CD8-positive, alpha-beta memory T cell (primary cell): ENCODE results near the gene HMGCR. TPM values are rescaled to one million over a fixed set of nuclear protein-coding genes. Genes with fewer than 3 reads are reported as not detected.

Experiments
- CTCF ChIA-PET: fragments of 350-600 bp; sonication (Branson Sonifier 250); formaldehyde crosslinking; loops from one replicate; lab custom pipeline; 2021; ENCODE audit warnings: antibody characterized with exemption; lab: Charles Lee
- POLR2A ChIA-PET: fragments of 350-600 bp; sonication (Branson Sonifier 250); formaldehyde crosslinking; loops from one replicate; lab custom pipeline; 2021; ENCODE audit warnings: antibody characterized with exemption; lab: Charles Lee
- DNase-seq, 5 donors: peaks; one replicate each; pipeline versions ENCODE4 v3.0.0 to v3.0.0-alpha.2; 2020 to 2022; ENCODE audit warnings: mixed read lengths in 1 of 5
- H3K27ac ChIP-seq: one replicate; pipeline ENCODE4 v1.7.0; 2013; ENCODE audit warnings: low read depth, mild to moderate bottlenecking, low read length, moderate library complexity
- H3K27me3 ChIP-seq: 2 replicates; pipeline ENCODE4 v1.7.0; 2013; ENCODE audit warnings: low read length, mild to moderate bottlenecking; ENCODE audit not compliant: insufficient read depth, poor library complexity, severe bottlenecking
- H3K36me3 ChIP-seq: 2 replicates; pipeline ENCODE4 v1.7.0; 2013; ENCODE audit warnings: mild to moderate bottlenecking, low read length, moderate library complexity; ENCODE audit not compliant: insufficient read depth
- H3K4me1 ChIP-seq: 2 replicates; pipeline ENCODE4 v1.7.0; 2013; ENCODE audit warnings: mild to moderate bottlenecking, low read length, moderate library complexity; ENCODE audit not compliant: insufficient read depth
- H3K4me3 ChIP-seq: 2 replicates; pipeline ENCODE4 v1.7.0; 2013; ENCODE audit warnings: mild to moderate bottlenecking, low read length
- H3K9me3 ChIP-seq: 2 replicates; pipeline ENCODE4 v1.7.0; 2013; ENCODE audit warnings: mild to moderate bottlenecking, low read length
- H3K27ac Mint-ChIP-seq, 8 donors: one replicate each; pipeline ENCODE4 v1.8.0; 2020 to 2021; ENCODE audit warnings: mixed read lengths in 8 of 8, mild to moderate bottlenecking in 6 of 8, inconsistent platforms in 3 of 8, moderate library complexity in 3 of 8
- H3K27me3 Mint-ChIP-seq, 2 donors: one replicate each; pipeline ENCODE4 v1.8.0; 2020 to 2021; ENCODE audit warnings: mixed read lengths in 2 of 2, mild to moderate bottlenecking in 1 of 2, moderate library complexity in 1 of 2
- H3K36me3 Mint-ChIP-seq, 3 donors: one replicate each; pipeline ENCODE4 v1.8.0; 2020 to 2021; ENCODE audit warnings: mixed read lengths in 3 of 3, inconsistent platforms in 1 of 3, mild to moderate bottlenecking in 1 of 3
- H3K4me1 Mint-ChIP-seq, 3 donors: one replicate each; pipeline ENCODE4 v1.8.0; 2020 to 2021; ENCODE audit warnings: mixed read lengths in 3 of 3, inconsistent platforms in 1 of 3, mild to moderate bottlenecking in 1 of 3
- H3K4me3 Mint-ChIP-seq, 7 donors: one replicate each; pipeline ENCODE4 v1.8.0; 2020 to 2021; ENCODE audit warnings: mixed read lengths in 7 of 7, mild to moderate bottlenecking in 6 of 7, moderate library complexity in 4 of 7, inconsistent platforms in 2 of 7
- H3K9me3 Mint-ChIP-seq, 5 donors: one replicate each; pipeline ENCODE4 v1.8.0; 2020 to 2022; ENCODE audit warnings: mixed read lengths in 5 of 5, mild to moderate bottlenecking in 3 of 5, moderate library complexity in 2 of 5, inconsistent platforms in 1 of 5
- polyA plus RNA-seq: library from polyadenylated mRNA; unstranded; fragments of 300-500 nt; fragmentation: Illumina TruSeq; gene quantifications from one replicate; pipeline ENCODE4 v1.2.3, GENCODE V29; 2021
- total RNA-seq, 2 experiments: library from RNA; stranded (reverse); gene quantifications; one replicate each; pipeline ENCODE4 v1.2.3, GENCODE V29; 2021

The HMGCR gene
- total and polyA plus RNA-seq, 3 experiments from 2014 or later: 10.9 to 47.7 (median 45.9) TPM

DNA sequence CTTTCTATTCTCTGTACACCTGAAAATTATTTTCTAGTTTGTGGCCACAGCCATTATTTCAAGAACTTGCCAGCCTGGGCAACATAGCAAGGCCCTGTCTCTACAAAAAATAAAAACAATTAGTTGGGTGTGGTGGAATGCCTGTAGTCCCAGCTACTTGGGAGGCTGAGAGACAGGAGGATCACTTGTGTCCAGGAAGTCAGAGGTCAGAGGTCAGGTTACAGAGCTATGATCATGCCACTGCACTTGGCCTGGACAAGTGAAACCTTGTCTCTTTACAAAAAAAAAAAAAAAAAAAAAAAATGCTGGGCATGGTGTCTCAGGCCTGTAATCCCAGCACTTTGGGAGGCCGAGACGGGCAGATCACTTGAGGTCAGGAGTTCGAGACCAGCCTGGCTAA, 58.3 kb downstream of the HMGCR start:
- DNase-seq: no peak
- CTCF ChIA-PET: no interaction called here
- H3K4me3 Mint-ChIP-seq: no peak overlapping the region

DNA sequence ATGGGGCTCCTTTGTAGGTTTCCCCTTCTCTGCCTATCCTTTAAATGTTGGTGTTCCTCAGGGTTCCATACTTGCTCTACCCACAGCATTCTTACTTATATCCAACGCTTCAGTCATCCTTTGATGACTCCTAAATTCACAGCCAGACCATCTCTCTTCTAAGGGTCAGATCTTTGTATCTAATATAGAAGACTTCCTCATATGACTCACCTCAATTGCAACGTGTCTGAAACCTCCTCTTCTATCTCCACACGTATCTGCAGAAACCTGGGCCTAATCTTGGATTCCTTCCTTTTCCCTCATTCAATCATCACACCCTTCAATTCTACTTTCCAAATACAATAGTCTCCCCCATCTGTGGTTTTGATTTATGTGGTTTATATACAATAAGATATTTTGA, 68.3 kb downstream of the HMGCR start:
- peak overlapping the region in 3 of 8 donors; percentile 1 to 22 (median 19) for H3K27ac Mint-ChIP-seq
- H3K4me1 ChIP-seq: no peaks in the 10 kb centered on the region
- H3K27me3 ChIP-seq: no peaks in the 10 kb centered on the region
- no peaks in the 10 kb centered on the region for H3K9me3 ChIP-seq
- H3K36me3 ChIP-seq: peaks cover 5% of the 10 kb centered on the region
- H3K4me1 Mint-ChIP-seq: peaks cover 0 to 3% (median 0%) of the 10 kb centered on the region in 3 donors
- ChIA-PET CTCF (no interaction called here), POLR2A (no interaction called here)
- H3K4me3 ChIP-seq: no peak overlapping the region
- no peak overlapping the region for H3K27ac ChIP-seq
- H3K9me3 Mint-ChIP-seq: no peaks in the 10 kb centered on the region
- no peak for DNase-seq
- no peak overlapping the region for H3K4me3 Mint-ChIP-seq
- peaks cover 4 to 46% (median 21%) of the 10 kb centered on the region in 3 donors for H3K36me3 Mint-ChIP-seq
- H3K27me3 Mint-ChIP-seq: no peaks in the 10 kb centered on the region

More for the DNA sequence above, 58.3 kb downstream of the HMGCR start:
- Histone ChIP-seq H3K4me3 (no peak overlapping the region), H3K4me1 (no peaks in the 10 kb centered on the region), H3K36me3 (no peaks in the 10 kb centered on the region), H3K27me3 (no peaks in the 10 kb centered on the region), H3K27ac (no peak overlapping the region), H3K9me3 (no peaks in the 10 kb centered on the region)
- Mint-ChIP-seq H3K27me3 (no peaks in the 10 kb centered on the region), H3K9me3 (no peaks in the 10 kb centered on the region), H3K4me1 (no peaks in the 10 kb centered on the region), H3K27ac (no peak overlapping the region), H3K36me3 (peaks cover 0 to 61% (median 14%) of the 10 kb centered on the region in 3 donors)
- POLR2A ChIA-PET: no interaction called here

Other genes starting within 250 kb of the HMGCR start
- gene ANKRD31, start 100.3 kb upstream of the HMGCR start, total RNA-seq: under 1 TPM; 0.64 to 0.66 TPM
- 0.33 TPM for gene ANKRD31, start 100.3 kb upstream of the HMGCR start, polyA plus RNA-seq
- 10 to 100 TPM; 35.0 to 35.4 TPM for gene CERT1, start 174.4 kb downstream of the HMGCR start, total RNA-seq
- 18.5 TPM for gene CERT1, start 174.4 kb downstream of the HMGCR start, polyA plus RNA-seq
- 10 to 100 TPM; 35.9 to 36.9 TPM for gene POLK, start 174.7 kb downstream of the HMGCR start, total RNA-seq
- gene POLK, start 174.7 kb downstream of the HMGCR start, polyA plus RNA-seq: 19.4 TPM